HG03064 (cell line): Measurements from ENCODE around the gene ARHGAP24.

ENCODE experiments used
- ATAC-seq: cut with Tn5 transposase; IDR thresholded peaks from one replicate; pipeline ENCODE4 v1.9.1; 2021; ENCODE audit warnings: low read depth; ENCODE audit not compliant: unreplicated experiment

Gene ARHGAP24

DNA sequence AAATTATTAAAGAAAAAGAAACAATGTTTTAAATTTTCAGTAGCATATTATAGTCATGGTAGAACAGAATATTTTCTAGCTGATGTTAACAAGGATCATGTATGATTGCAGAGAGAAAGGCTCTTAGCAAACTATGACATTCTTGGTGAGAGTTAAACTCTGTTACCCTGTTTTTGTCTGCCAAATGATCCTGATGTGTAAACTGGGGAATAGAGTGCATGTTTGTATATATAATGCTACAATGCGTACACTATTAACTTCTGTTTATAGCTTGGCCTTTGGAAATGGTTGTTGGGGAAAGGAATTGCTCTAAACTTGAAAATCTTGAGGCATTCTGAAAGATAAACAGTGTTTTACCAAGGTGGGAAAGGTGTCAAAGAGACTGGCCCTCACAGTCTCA lies 292.7 kb downstream of the ARHGAP24 start:
- no peak for ATAC-seq

DNA sequence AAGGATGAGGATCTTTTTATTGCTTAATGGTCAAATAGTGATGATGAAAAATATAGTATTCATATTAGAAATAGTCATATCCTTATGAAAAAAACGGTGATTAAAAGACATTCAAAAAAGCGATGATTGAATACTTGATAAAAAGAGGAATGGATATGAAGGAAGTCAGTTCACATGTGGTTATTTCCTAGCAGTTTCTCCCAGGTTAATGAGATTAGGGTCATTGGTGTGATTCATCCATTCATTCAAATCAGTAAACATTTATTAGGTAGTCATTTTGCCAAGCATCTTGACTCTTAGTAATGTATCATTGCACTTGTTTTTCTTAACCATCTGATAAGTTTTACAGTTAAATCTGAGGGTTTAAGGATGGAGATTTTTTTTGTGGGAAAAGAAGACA lies 294.1 kb downstream of the ARHGAP24 start:
- no peak for ATAC-seq

DNA sequence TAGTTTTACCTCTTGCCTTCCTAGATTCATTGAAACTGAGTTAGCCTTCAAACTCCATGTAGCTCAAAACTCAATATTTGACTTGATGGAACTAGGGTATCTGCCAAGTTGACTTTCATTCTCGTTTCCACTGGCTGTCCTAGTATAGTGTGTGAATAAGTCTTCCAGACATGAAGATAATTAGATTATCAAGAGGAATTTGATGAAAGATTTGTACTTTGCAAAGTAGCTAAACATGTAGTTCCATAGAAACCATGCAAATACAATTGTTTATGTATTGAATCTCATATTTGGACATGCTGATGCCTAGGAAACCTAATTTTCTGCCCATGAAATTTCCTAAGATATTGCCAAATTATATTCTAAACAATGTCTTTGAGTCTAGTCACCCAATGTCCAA lies 297.5 kb downstream of the ARHGAP24 start:
- no peak for ATAC-seq

DNA sequence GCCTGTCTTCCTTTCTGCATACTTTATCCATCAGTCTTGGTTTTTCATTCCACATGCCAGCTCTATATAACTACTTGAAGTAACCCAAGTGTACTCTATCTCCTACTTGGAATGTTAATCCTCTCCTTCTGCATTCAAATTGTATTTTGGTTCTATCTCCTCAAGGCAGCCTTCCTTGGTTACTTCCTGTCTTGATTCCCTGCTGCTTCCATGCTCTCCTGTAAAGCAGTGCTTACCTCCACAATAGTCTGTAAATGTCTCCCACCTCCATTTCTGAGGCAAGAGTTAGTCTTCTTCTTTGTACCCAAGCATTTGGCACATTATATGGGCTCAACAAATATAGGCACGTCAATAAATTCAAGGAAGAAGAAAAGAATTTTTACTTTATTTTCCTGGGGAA lies 298.4 kb downstream of the ARHGAP24 start:
- no peak for ATAC-seq

DNA sequence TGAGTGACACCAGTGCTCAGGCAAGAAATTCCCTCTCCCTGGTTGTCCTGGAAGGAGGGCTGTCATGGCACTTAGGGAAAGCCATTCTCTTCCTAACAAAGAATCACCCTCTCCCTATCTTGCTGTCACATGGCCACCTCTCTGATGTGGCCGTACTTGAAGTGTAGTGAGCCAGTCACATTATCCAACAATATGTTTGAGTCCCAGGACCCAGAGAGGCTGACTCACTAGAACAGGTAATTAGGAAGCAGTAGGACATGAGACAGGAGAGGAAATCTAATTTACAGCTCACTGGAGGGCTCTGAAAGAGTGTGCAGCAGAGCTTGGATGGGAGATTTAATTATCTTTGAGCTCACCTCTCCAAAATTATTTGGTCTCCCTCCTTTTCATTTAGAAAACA lies 299.1 kb downstream of the ARHGAP24 start:
- ATAC-seq: no peak

DNA sequence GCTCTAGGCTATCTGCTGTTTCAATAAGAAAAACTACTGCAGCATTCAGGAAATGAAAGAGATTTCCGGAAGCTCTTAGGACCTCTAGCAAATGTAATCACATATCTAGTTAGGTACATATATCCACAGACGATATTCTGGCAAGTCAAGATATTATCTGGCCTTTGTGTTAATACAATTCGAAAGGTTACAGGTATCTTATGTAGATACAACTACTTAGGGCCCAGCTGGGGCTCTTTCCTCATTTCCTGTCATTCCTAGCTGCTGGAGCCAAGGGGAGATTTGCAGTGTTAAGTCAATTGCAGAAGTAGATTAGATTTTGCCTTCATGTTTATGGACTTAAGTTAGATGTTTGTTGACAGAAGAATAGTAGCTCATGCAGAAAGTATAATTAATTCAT lies 299.5 kb downstream of the ARHGAP24 start:
- ATAC-seq: no peak

DNA sequence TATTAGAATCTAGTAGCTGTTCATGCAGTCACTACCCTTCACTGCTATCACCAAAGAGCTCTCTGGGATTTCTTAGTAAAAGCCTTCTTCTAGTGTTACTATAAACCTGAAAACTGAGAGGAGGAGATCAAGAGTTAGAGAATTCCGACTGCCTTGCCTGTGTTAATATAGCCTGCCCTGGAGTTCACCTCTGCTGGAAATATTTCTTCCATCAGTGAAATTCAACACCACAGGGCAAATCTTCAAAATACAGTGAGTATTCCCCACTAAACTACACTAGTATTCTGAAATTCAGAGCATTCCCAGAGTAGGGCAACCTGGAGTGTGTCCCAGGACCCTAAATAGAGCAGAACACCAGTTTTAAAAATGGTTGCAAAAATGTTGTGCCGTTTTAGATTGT lies 301.1 kb downstream of the ARHGAP24 start:
- no peak for ATAC-seq

DNA sequence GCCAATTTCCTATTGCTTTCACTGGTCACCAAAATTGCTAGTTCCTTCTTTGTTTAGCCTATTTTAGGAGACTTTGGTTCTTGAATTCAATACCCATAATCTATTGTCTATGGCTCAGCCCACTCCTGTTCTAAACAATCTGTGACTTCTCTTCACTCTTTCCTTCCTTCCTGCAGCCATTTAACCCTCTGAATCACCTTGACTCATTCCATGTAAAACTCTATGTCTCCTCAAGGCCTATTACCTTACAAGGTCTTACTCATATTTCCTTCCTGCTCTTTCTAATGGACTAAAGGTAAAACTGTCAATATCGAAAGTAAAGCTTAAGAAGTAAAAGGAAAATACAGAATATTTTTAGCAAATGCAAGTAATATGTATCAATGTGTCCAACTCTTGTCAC lies 301.6 kb downstream of the ARHGAP24 start:
- ATAC-seq: no peak

DNA sequence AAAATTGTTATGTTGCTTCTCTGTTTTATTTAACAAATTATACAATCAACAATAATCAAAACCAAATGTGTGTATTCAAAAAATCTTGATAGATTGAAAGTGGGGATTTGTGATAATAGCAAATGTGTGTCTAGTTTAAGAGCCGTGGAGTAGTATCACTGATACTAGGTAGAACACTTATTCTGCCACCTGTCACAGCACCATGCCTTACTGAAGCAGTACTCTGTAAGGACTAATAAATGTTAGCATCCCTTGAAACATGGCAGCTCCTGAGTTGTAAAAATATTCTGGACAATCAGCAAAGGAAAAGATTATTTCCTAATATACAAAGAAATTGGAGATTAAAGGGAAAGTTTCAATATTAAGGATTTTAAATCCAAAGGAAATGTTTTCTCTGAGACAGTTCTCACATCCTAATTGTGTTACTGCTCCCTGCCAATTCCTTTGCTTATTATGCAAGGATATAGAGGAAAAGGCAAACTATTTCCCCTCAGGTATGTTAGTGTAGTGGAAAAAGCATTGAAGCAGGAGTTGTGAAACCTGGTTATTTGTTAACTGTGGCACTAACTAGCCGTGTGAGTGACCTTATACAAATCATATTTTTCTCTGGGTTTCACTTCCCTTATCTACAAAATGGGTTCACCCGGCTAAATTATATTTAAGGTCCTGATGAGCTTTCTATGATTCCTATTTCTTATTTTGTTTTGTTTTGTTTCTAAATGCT lies 303.1 kb downstream of the ARHGAP24 start:
- peak; percentile 86 for ATAC-seq

DNA sequence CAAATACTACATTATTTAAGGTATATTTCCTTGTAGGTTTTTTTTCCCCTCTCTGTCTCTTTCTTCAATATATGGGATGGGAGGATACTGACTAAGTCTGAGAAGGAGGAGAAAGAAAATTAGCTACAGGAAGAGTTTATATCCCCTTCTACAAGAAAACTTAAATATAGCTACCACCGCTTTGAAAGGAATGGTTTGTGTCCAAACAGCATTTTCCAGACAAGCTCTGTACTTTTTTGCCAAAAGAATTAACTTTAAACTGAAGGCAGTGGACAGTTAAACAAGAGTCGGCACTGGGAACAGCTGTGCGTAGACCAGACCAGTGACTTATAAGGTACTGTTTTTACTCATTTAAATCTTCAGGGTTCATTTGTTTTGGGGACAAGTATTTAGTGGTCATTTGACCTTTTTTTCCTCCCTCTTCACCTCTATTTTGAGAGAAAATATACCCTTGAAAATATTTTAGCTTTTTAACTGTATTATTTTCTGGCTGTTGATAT lies 303.7 kb downstream of the ARHGAP24 start:
- peak; percentile 77 for ATAC-seq

DNA sequence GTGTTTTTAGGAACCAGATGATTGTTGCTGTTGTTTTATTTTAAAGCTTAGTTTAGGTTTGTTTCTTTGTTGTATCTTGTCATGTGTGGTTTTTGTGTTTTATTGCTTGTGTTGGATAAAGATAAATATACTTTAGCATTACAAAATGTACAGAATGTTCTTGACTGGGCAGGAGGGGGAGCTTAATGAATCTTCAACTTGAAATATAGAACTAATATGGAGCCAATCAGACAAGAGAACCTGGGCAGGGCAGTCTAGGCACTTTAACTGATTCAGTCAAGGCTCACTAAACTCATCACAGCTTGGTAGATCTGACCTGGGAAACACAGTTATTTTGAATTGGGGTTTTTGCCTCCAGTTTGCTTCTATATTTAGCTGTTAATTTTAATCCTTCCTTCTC lies 304.2 kb downstream of the ARHGAP24 start:
- no peak for ATAC-seq

DNA sequence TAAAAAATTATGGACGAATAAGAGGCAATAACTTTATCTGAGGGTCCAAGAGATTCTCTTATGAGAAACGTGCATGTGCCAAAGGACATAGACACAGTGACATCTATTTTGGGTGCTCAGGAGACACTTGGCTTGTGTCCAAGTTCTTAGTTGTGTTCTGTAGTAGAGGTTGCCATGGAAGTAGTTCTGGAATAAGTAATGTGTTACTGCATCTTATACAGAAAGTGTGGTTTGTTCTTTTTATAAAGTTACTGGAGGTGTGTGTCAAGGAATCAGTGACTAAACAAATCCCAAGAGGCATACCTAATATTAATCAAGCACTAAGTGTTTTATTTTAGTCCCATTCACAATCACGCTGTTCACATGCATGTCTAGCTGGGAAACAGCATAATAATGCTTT lies 305.7 kb downstream of the ARHGAP24 start:
- ATAC-seq: no peak

DNA sequence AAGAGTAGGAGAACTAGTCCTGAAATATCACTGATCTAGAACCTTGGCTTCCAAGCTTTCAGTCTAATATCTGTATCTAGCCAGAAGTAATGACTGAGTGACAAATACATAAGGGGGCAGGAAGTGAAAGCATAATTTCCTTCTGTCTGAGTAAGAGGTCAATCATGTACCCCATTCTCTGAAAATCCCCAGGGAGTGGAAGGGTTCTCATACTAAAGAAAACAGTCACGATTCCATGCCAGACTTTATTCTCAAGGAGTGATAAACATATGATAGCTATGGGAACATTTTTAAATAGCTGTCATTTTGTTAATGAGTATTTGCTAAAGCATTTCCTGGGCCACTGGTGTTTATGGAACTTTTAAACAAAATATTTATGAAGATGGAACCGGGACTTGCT lies 308.5 kb downstream of the ARHGAP24 start:
- no peak for ATAC-seq

DNA sequence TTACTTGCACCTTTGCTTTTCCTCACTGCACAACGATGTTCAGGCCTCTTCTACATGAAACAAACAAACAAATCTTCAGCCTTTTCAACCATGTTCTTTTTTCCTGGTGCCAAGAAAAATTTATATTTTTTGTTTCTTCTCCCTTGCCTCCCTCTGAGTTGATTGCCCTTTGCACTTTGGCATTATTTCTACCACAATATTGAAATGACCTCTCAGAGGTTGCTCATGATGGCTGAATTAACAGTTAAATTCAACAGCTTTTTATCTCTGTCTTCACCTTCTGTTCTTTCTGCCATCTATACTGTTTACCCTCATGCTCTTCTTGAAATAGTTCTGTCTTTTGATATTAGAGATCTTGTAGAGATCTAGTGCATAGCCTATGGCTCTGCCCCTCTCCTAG lies 308.9 kb downstream of the ARHGAP24 start:
- ATAC-seq: no peak

DNA sequence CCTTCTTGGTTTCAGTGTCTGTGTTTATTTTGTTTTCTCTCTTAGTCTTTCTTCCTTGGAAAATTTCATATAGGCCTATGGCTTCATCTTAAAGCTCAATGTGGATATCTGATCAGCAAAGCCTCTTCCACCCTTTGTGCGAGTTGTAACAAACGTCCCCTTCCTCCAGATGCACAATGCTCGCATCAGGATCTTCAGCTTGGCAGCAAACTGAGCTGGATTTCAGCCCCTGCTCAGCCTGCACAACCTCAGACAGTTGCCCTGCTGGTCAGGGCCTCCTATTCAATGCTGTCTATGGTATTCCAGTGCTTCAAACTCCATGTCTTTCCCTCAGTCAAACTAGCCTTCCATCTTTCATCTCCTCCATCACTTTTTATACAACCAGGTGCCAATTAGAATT lies 309.4 kb downstream of the ARHGAP24 start:
- ATAC-seq: no peak

DNA sequence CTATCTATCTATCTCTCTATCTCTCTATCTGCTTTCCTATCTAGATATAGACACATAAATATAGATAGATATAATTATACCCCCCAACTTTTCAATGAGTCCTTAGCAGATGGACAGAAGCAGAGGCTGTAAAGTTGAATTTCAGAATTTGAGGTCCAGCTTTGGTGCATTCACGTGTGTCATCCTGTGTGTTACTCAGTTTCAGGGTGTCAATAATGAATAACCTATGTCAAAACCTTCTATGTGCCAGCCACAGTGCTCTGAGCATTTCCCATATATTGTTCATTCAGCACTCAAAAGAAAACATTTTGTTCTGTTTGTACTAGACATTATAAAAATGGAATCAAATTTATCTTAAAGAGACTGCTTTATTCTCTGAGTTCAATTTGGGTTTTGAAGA lies 310.0 kb downstream of the ARHGAP24 start:
- ATAC-seq: peak; percentile 47

DNA sequence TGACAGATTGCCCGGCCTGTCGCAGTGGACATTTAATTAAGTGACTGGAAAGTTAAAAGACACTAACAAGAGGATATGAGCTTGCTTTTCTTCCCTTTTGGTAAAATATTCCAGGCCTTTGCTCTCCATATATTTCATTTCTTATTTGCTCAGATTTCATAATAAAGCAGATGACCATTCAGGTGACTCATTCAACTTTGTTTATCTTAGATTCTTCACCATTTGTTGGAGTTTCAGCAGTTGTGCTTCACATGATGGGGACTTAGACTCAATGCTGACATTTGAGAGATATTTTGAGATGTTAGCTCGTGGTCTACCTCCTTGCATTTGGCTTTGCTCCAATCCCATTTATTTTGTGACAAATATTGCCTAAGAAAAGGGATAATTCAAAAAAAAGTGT lies 312.2 kb downstream of the ARHGAP24 start:
- ATAC-seq: no peak

DNA sequence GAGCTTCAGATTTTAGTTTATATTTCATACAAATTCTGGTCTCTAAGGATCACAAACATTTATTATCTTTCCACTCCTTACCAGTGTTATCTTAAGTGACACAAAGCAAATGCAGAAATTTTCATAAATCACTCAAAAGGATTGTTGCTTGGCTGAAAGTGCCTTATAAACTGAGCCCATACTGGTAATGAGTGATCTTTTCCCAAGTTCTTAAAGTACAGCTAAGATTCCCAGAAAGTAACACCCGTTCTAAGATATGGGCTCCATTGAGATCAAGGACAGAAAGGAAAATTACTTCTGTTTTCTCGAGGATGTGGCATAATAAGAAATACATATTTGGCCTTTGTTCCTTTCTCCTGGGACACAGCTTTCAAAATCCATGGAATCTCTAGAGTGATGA lies 313.7 kb downstream of the ARHGAP24 start:
- no peak for ATAC-seq

DNA sequence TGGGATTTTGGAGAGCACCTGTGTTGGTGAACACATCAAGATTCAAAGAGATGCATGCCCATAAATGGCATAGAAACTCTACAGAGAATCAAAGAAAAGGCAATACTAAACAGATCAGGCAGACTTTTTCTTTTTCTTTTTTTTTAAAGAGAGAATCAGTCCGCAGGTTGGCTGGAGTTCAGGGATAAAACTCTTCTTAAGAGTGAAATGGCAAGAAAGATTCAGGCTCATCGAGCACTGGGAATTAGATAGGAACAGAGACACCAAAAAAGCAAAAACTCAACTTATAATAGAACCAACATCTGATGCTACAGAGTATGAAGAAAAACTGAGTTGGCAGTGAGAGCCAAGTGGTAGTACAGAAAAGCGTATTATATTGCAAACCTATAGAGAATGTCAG lies 314.3 kb downstream of the ARHGAP24 start:
- no peak for ATAC-seq

DNA sequence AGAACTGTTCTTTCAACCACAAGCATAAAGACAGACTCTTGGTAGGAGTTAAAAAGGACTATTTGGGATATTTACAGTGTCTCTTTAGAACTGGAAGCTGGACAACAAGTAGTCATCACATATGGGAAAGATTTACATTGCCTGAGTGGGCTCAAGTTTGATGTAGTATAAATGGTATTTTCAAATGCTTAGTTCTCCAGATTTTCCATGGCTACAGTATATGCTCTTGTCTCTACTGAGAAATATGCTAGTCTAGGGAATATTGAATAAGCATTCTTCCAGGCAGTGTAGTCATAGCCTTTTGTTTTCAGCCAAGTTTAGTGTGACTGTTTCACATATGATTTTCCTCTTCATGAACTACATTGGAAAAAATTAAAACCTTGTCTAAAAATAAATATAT lies 315.6 kb downstream of the ARHGAP24 start:
- no peak for ATAC-seq

DNA sequence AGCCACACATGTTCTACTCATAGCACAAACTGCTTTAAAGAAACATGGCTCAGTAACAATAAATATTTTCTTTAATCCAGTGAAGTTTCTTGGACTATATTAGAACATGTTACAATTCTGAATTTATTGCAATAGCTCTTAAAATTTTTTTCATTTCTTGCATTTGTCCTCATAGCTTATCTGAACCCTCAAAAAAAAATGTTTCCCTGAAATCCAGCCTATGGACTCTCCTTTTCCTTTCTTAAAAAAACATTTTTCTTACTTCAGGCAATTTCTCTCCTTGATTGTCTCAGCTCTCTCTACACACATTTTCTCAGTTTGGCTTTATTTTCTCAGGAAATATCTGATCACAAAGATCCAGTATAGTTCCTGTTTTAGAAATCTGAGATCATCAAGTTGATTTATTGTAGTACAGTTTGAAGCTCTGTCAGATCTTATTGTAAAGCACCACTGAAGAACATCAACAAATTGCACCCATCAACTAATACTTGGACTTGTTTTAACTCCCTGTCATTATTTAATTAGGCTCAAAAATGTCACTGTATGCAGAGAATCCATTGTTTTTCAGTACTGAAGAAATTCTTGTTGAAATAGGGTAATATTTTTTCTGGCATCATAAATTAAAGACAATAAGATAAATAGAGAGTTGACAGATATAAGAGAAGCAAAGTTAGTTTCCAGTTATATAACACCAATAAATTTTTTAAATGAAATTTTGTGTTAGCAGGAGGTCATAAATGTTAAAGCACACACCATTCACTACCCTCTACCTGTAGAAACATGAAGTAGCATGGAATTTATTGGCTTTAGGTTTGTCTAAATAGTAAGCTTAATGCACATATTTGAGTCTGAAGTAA lies 317.7 kb downstream of the ARHGAP24 start:
- no peak for ATAC-seq

DNA sequence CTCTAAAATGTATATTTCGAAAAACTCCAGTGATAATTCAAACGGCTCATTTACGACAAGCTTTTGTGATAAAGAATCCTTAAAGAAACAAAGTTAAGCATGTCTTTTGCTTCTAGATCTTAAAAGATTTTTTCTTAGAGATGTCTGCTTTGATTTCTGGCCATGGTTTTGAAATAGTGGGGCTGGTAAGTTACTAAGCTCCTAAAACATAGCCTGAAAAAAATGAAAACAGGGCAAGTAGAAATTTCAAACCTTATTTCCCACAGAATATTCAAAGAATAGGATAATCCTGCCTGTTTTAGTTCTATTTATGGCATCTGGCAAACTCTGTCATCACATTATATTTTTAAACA lies 318.3 kb downstream of the ARHGAP24 start:
- no peak for ATAC-seq
